GM19023 (cell line): Measurements from ENCODE around the gene HIVEP1.
"Not testable (repeated sequence)": the region's sequence is repeated elsewhere in the genome, so short reads cannot be mapped to it uniquely, and the experiment has no call there.

Experiments used
- ATAC-seq: cut with Tn5 transposase; IDR thresholded peaks from one replicate; pipeline ENCODE4 v1.9.1; 2021; ENCODE audit warnings: mild to moderate bottlenecking, moderate library complexity; ENCODE audit not compliant: unreplicated experiment

HIVEP1 gene

GRCh38 chr6:12082368-12082767 is 70.3 kb downstream of the HIVEP1 start:
- no peak for ATAC-seq

GRCh38 chr6:12083302-12083701 is 71.2 kb downstream of the HIVEP1 start:
- no peak for ATAC-seq

- no peak for ATAC-seq
Observed at GRCh38 chr6:12083763-12084162, 71.7 kb downstream of the HIVEP1 start.

GRCh38 chr6:12084681-12085080 is 72.6 kb downstream of the HIVEP1 start:
- no peak for ATAC-seq

- ATAC-seq, result no peak
Observed at GRCh38 chr6:12088531-12088930, 76.4 kb downstream of the HIVEP1 start.

- no peak for ATAC-seq
Observed at GRCh38 chr6:12090714-12091113, 78.6 kb downstream of the HIVEP1 start.

- ATAC-seq, result no peak
Observed at GRCh38 chr6:12092762-12093161, 80.7 kb downstream of the HIVEP1 start.

- ATAC-seq, result no peak
Observed at GRCh38 chr6:12094689-12095088, 82.6 kb downstream of the HIVEP1 start.

- ATAC-seq, result no peak
Observed at GRCh38 chr6:12096342-12096741, 84.2 kb downstream of the HIVEP1 start.

GRCh38 chr6:12097791-12098190 is 85.7 kb downstream of the HIVEP1 start:
- ATAC-seq, result no peak

GRCh38 chr6:12099623-12100338 is 87.7 kb downstream of the HIVEP1 start:
- no peak for ATAC-seq

GRCh38 chr6:12101048-12101447 is 88.9 kb downstream of the HIVEP1 start:
- no peak for ATAC-seq

- no peak for ATAC-seq
Observed at GRCh38 chr6:12101653-12102312, 89.7 kb downstream of the HIVEP1 start.

GRCh38 chr6:12102350-12102749 is 90.2 kb downstream of the HIVEP1 start:
- ATAC-seq, result no peak

- ATAC-seq, result no peak
Observed at GRCh38 chr6:12103158-12103557, 91.0 kb downstream of the HIVEP1 start.

GRCh38 chr6:12105271-12105670 is 93.2 kb downstream of the HIVEP1 start:
- ATAC-seq, result no peak

- not testable (repeated sequence) for ATAC-seq
Observed at GRCh38 chr6:12108376-12108775, 96.3 kb downstream of the HIVEP1 start.

- no peak for ATAC-seq
Observed at GRCh38 chr6:12110523-12111362, 98.6 kb downstream of the HIVEP1 start.

- no peak for ATAC-seq
Observed at GRCh38 chr6:12111363-12111670, 99.2 kb downstream of the HIVEP1 start.

GRCh38 chr6:12112540-12113189 is 100.6 kb downstream of the HIVEP1 start:
- ATAC-seq, result no peak

- peak; percentile 38 for ATAC-seq
Observed at GRCh38 chr6:12113190-12113577, 101.1 kb downstream of the HIVEP1 start.
